Upper lobe of right lung (tissue), 1 donor: Measurements from ENCODE around the gene HIF1A. TPM values are rescaled to one million over a fixed set of nuclear protein-coding genes. Genes with fewer than 3 reads are reported as not detected.

Source experiments
- ATAC-seq: fragments of 200-7000 bp; cut with Tn5 transposase; one replicate; pipeline ENCODE4 v1.9.1; 2020; ENCODE audit warnings: mild to moderate bottlenecking, moderate library complexity
- DNase-seq: peaks from one replicate; pipeline ENCODE4 v3.0.0-alpha.2; 2020
- H3K27ac ChIP-seq: fragments of 200-600 bp; one replicate; pipeline ENCODE4 v1.8.0; 2022
- H3K27me3 ChIP-seq: fragments of 200-600 bp; one replicate; pipeline ENCODE4 v1.8.0; 2022; ENCODE audit warnings: mild to moderate bottlenecking
- H3K36me3 ChIP-seq: fragments of 200-600 bp; one replicate; pipeline ENCODE4 v1.8.0; 2022
- H3K4me1 ChIP-seq: fragments of 200-600 bp; one replicate; pipeline ENCODE4 v1.8.0; 2022
- H3K4me3 ChIP-seq: fragments of 200-600 bp; one replicate; pipeline ENCODE4 v1.8.0; 2022; ENCODE audit warnings: mild to moderate bottlenecking
- H3K9me3 ChIP-seq: fragments of 200-600 bp; one replicate; pipeline ENCODE4 v1.8.0; 2022
- CTCF ChIP-seq: fragments of 200-600 bp; IDR thresholded peaks from one replicate; pipeline ENCODE4 v1.8.0; 2022; ENCODE audit warnings: antibody characterized with exemption
- intact Hi-C: fragments of 100-400 bp; cut with DNase I; formaldehyde crosslinking; loops from one replicate; pipeline ENCODE4 v1.11.0; 2022
- total RNA-seq: library from RNA; stranded (reverse); fragmentation: NEBNext Ultra II Directional; extraction: Animal tissue kit (Norgen Biotek cat#: 25700); gene quantifications from one replicate; pipeline ENCODE4 v1.2.1, GENCODE V29; 2021
- donor health status: DM: no; HTN: yes; CAD: no; lungs with severe emphysema.

The HIF1A gene
- total RNA-seq, 1 donor from 2014 or later: 108 TPM

- Histone ChIP-seq H3K27me3 (no peaks in the 10 kb centered on the region), H3K4me1 (peaks cover 41% of the 10 kb centered on the region), H3K27ac (no peak overlapping the region), H3K9me3 (no peaks in the 10 kb centered on the region), H3K4me3 (no peak overlapping the region), H3K36me3 (peaks cover 36% of the 10 kb centered on the region)
- DNase-seq (no peak), ATAC-seq (no peak)
- TF ChIP-seq CTCF: no peak
- intact Hi-C loops: no loop called here
Observed at GRCh38 chr14:61719344-61720293, 24.3 kb downstream of the HIF1A start.

GRCh38 chr14:61720294-61720661, 25.0 kb downstream of the HIF1A start:
- Histone ChIP-seq H3K9me3 (no peaks in the 10 kb centered on the region), H3K4me3 (no peak overlapping the region), H3K27ac (no peak overlapping the region), H3K36me3 (peaks cover 42% of the 10 kb centered on the region), H3K4me1 (peaks cover 37% of the 10 kb centered on the region), H3K27me3 (no peaks in the 10 kb centered on the region)
- no peak for DNase-seq
- ATAC-seq: no peak
- intact Hi-C loops: no loop called here
- TF ChIP-seq CTCF: no peak

- H3K9me3 ChIP-seq: no peaks in the 10 kb centered on the region
- ATAC-seq: no peak
- peaks cover 37% of the 10 kb centered on the region for H3K4me1 ChIP-seq
- peaks cover 47% of the 10 kb centered on the region for H3K36me3 ChIP-seq
- TF ChIP-seq CTCF: no peak
- H3K4me3 ChIP-seq: no peak overlapping the region
- no peaks in the 10 kb centered on the region for H3K27me3 ChIP-seq
- intact Hi-C loops: no loop called here
- H3K27ac ChIP-seq: no peak overlapping the region
- no peak for DNase-seq
Observed at GRCh38 chr14:61720741-61721140, 25.4 kb downstream of the HIF1A start.

GRCh38 chr14:61724133-61724532, 28.8 kb downstream of the HIF1A start:
- intact Hi-C loops: no loop called here

More at GRCh38 chr14:61724133-61724532, 28.8 kb downstream of the HIF1A start:
- H3K27ac ChIP-seq: no peak overlapping the region
- no peaks in the 10 kb centered on the region for H3K9me3 ChIP-seq
- ATAC-seq: no peak
- peaks cover 81% of the 10 kb centered on the region for H3K36me3 ChIP-seq
- H3K4me1 ChIP-seq: peaks cover 10% of the 10 kb centered on the region
- no peaks in the 10 kb centered on the region for H3K27me3 ChIP-seq
- no peak overlapping the region for H3K4me3 ChIP-seq
- no peak for DNase-seq
- no peak for TF ChIP-seq CTCF
